Measurements from ENCODE around the gene TCF4.

DNA sequence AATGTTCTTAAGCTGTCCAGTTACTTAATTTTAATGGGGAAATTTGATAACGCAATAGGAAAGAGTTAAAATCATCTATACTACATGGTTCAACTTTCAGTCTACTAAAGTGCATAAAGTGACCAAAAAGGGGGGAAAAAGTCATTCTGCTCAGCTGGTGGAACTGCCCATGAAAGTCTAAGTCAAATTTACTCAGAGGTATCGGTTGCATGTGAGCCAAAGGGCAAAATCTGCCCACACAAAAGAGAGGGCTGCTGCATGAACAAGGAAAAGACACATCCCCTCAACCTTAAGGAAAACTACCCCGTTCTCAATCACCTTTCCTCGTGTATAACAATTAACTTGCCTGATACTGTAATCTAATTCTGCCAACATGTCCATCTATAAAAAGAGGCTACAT lies 126.1 kb downstream of the TCF4 start:
- no peak for TF ChIP-seq ZFP3 (CRISPR knock-in tag; IDR thresholded peaks at IDR 0.05)
- TF ChIP-seq TOX (CRISPR knock-in tag; IDR thresholded peaks at IDR 0.05; ENCODE audit: borderline replicate concordance), result no peak

Data from SK-N-SH treated with all-trans-retinoic acid at 6 μM for 48 hours (cell line).